Mesendoderm (in vitro differentiated cells): ENCODE data around the gene HDAC8.

Source experiments
- DNase-seq: peaks from one replicate; pipeline ENCODE4 v3.0.0; 2013
- H2AK5ac ChIP-seq: 2 replicates; pipeline ENCODE4 v1.6.1; 2013; ENCODE audit warnings: low read length, inconsistent platforms
- H2BK120ac ChIP-seq: 2 replicates; pipeline ENCODE4 v1.6.1; 2013; ENCODE audit warnings: low read depth, mild to moderate bottlenecking, low read length, moderate library complexity, mixed read lengths
- H2BK15ac ChIP-seq: replicated peaks from 2 replicates; pipeline ENCODE4 v1.6.1; 2013; ENCODE audit warnings: low read depth, mild to moderate bottlenecking, moderate library complexity
- H2BK5ac ChIP-seq: 2 replicates; pipeline ENCODE4 v1.6.1; 2013; ENCODE audit warnings: low read length, inconsistent platforms
- H3K18ac ChIP-seq: 2 replicates; pipeline ENCODE4 v1.6.1; 2013; ENCODE audit warnings: mild to moderate bottlenecking, low read length, mixed read lengths
- H3K23ac ChIP-seq: one replicate; pipeline ENCODE4 v1.6.1; 2013; ENCODE audit warnings: low read length
- H3K27ac ChIP-seq: 2 replicates; pipeline ENCODE4 v1.5.1; 2013; ENCODE audit warnings: low read depth, mild to moderate bottlenecking, inconsistent platforms, low read length, moderate library complexity
- H3K27me3 ChIP-seq: 2 replicates; pipeline ENCODE4 v1.6.1; 2013; ENCODE audit warnings: low read length, control low read depth, mild to moderate bottlenecking, inconsistent platforms; ENCODE audit not compliant: insufficient read depth, poor library complexity
- H3K36me3 ChIP-seq: 2 replicates; pipeline ENCODE4 v1.6.1; 2013; ENCODE audit warnings: low read length, inconsistent platforms; ENCODE audit not compliant: control insufficient read depth, insufficient read depth
- H3K4ac ChIP-seq: one replicate; pipeline ENCODE4 v1.6.1; 2013; ENCODE audit warnings: low read depth, mild to moderate bottlenecking, low read length, moderate library complexity
- H3K4me1 ChIP-seq: 2 replicates; pipeline ENCODE4 v1.6.1; 2013; ENCODE audit warnings: low read depth, low read length, inconsistent platforms; ENCODE audit not compliant: control insufficient read depth
- H3K4me2 ChIP-seq: 2 replicates; pipeline ENCODE4 v1.6.1; 2013; ENCODE audit warnings: low read length
- H3K4me3 ChIP-seq: 2 replicates; pipeline ENCODE4 v1.5.1; 2013; ENCODE audit warnings: mild to moderate bottlenecking, low read length
- H3K56ac ChIP-seq: one replicate; pipeline ENCODE4 v1.6.1; 2013; ENCODE audit warnings: low read length
- H3K79me1 ChIP-seq: 2 replicates; pipeline ENCODE4 v1.6.1; 2013; ENCODE audit warnings: low read length, inconsistent platforms
- H3K79me2 ChIP-seq: 2 replicates; pipeline ENCODE4 v1.6.1; 2013; ENCODE audit warnings: mild to moderate bottlenecking, low read length; ENCODE audit not compliant: control insufficient read depth, insufficient read depth
- H3K9ac ChIP-seq: 2 replicates; pipeline ENCODE4 v1.6.1; 2013; ENCODE audit warnings: low read length, inconsistent platforms
- H4K5ac ChIP-seq: one replicate; pipeline ENCODE4 v1.6.1; 2013; ENCODE audit warnings: low read length
- H4K8ac ChIP-seq: one replicate; pipeline ENCODE4 v1.6.1; 2013; ENCODE audit warnings: low read depth, mild to moderate bottlenecking, control low read depth, low read length, moderate library complexity
- WGBS: extraction: QIAGEN DNeasy Blood & Tissue Kit; methylation state at CpG from one replicate; pipeline ENCODE4 v1.1.7; 2013; ENCODE audit warnings: low lambda C conversion rate, missing lambda C conversion rate; ENCODE audit not compliant: insufficient coverage; ENCODE audit errors: extremely low coverage; 5-methylcytosine and 5-hydroxymethylcytosine counted together

Gene HDAC8

DNA sequence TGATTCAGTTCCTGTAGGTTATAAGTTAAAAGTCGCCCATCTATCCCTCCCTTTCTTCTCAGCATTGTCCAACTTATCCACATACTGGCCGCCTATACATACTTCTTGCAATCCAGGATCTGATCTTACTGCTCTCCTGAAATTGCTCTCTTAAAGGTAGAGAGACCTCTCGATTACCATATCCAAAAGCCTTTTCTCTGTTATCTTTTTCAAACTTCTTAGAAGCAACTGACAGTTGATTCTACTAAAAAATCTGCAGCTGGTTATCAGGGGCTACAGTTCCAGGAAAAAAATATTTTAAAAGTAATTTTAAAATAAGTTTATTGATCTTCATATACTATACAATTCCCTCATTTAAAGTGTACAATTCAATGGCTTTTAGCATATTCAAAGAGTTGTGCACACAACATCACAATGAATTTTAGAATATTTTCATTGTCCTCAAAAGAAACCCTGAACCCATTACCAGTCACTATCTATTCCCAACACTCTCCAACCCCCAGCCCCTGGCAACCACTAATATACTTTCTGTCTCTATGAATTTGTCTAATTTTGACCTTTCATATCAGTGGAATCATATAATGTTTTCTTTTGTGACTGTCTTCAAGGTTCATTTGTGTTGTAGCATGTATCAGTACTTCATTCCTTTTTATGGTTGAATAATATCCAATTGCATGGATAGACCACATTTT is 102.0 kb downstream of the HDAC8 start:
- Histone ChIP-seq H2AK5ac (no peak overlapping the region), H4K5ac (no peak overlapping the region), H3K18ac (no peak overlapping the region), H3K4me3 (no peak overlapping the region), H3K56ac (no peak overlapping the region), H3K79me2 (no peaks in the 10 kb centered on the region), H3K4me2 (no peak overlapping the region), H3K9ac (no peak overlapping the region), H2BK15ac (no peak overlapping the region), H2BK5ac (no peak overlapping the region), H2BK120ac (no peak overlapping the region), H3K4me1 (no peaks in the 10 kb centered on the region), H3K4ac (no peak overlapping the region), H3K36me3 (no peaks in the 10 kb centered on the region), H3K23ac (no peak overlapping the region), H3K79me1 (no peaks in the 10 kb centered on the region), H4K8ac (no peak overlapping the region), H3K27ac (no peak overlapping the region), H3K27me3 (no peaks in the 10 kb centered on the region)
- no CpG with 5 or more reads among the region's 3 CpGs for WGBS
- DNase-seq, result no peak

DNA sequence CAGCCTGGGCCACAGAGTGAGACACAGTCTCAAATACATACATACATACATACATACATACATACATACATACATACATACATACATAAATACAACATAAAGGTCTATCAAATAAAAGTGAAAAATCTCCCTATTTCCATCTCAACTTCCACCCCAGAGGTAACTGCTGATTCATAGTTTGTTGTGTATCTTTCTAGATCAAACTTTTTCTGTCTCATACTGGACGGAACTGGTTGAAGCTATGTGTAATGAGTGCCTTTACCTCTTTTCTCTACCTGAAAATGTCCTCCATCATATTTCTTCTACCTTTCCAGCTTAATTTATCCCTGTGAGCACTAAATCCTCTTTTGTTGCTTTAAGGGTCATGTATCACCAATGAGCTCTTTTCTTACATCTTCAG is 102.5 kb downstream of the HDAC8 start:
- H2BK5ac ChIP-seq, result no peak overlapping the region
- no peaks in the 10 kb centered on the region for H3K4me1 ChIP-seq
- H2AK5ac ChIP-seq, result no peak overlapping the region
- no peak for DNase-seq
- no peak overlapping the region for H3K18ac ChIP-seq
- H3K9ac ChIP-seq, result no peak overlapping the region
- no peaks in the 10 kb centered on the region for H3K36me3 ChIP-seq
- H2BK120ac ChIP-seq, result no peak overlapping the region
- no CpG with 5 or more reads among the region's 1 CpG for WGBS
- H3K23ac ChIP-seq, result no peak overlapping the region
- H3K79me2 ChIP-seq, result no peaks in the 10 kb centered on the region
- H3K4me3 ChIP-seq, result no peak overlapping the region
- no peaks in the 10 kb centered on the region for H3K79me1 ChIP-seq
- H4K5ac ChIP-seq, result no peak overlapping the region
- H3K4ac ChIP-seq, result no peak overlapping the region
- H4K8ac ChIP-seq, result no peak overlapping the region
- no peak overlapping the region for H2BK15ac ChIP-seq
- H3K56ac ChIP-seq, result no peak overlapping the region
- no peak overlapping the region for H3K27ac ChIP-seq
- no peaks in the 10 kb centered on the region for H3K27me3 ChIP-seq
- no peak overlapping the region for H3K4me2 ChIP-seq

DNA sequence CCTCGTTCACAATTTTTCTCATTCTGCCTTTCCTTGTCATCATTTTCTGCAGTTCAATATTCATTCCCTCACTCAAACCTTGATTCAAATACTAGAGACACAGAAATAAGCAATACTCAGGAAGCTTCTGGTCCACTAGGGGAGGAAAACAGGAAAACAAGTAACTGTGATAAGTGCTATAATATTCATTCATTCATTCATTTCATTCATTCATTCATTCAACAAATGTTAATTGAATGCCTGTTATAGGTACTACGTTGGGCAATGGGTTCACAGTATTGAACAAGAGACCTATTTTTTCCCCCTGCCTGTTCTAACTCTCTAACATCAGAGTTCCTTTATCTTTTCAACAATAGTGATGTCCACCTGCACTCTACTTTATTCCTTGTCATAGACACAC is 104.0 kb downstream of the HDAC8 start:
- Histone ChIP-seq H3K23ac (no peak overlapping the region), H4K8ac (no peak overlapping the region), H3K27me3 (no peaks in the 10 kb centered on the region), H3K4me1 (no peaks in the 10 kb centered on the region), H3K56ac (no peak overlapping the region), H2AK5ac (no peak overlapping the region), H2BK15ac (no peak overlapping the region), H3K36me3 (no peaks in the 10 kb centered on the region), H2BK5ac (no peak overlapping the region), H3K79me2 (no peaks in the 10 kb centered on the region), H3K4me2 (no peak overlapping the region), H4K5ac (no peak overlapping the region), H3K27ac (no peak overlapping the region), H2BK120ac (no peak overlapping the region), H3K4ac (no peak overlapping the region), H3K9ac (no peak overlapping the region), H3K79me1 (no peaks in the 10 kb centered on the region), H3K4me3 (no peak overlapping the region), H3K18ac (no peak overlapping the region)
- no peak for DNase-seq
- WGBS, result no CpG with 5 or more reads among the region's 2 CpGs

DNA sequence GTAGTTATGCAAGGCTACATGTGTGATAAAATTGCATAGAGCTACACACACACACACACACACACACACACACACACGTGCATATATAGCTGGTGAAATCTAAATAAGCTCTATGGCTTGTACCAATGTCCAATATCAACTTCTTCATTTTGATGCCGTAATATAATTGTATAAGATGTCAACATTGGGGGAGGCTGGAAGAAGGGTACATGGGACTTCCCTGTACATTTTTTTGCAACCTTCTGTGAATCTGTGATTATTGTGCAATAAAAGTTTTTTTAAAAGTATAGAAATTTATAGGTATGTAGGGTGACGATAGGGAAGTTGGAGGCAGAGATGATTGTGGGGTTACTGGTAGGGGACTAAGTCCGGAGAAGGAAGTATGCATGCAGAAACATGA is 105.5 kb downstream of the HDAC8 start:
- 100% methylated on average over 1 of the region's 4 CpGs for WGBS
- H3K4ac ChIP-seq, result no peak overlapping the region
- no peak overlapping the region for H3K4me3 ChIP-seq
- no peak overlapping the region for H3K56ac ChIP-seq
- no peaks in the 10 kb centered on the region for H3K4me1 ChIP-seq
- DNase-seq, result no peak
- no peak overlapping the region for H3K18ac ChIP-seq
- no peak overlapping the region for H3K9ac ChIP-seq
- H4K5ac ChIP-seq, result no peak overlapping the region
- H2BK15ac ChIP-seq, result no peak overlapping the region
- no peak overlapping the region for H3K4me2 ChIP-seq
- no peaks in the 10 kb centered on the region for H3K36me3 ChIP-seq
- no peak overlapping the region for H3K27ac ChIP-seq
- no peaks in the 10 kb centered on the region for H3K27me3 ChIP-seq
- no peak overlapping the region for H2BK5ac ChIP-seq
- H3K79me1 ChIP-seq, result no peaks in the 10 kb centered on the region
- H3K79me2 ChIP-seq, result no peaks in the 10 kb centered on the region
- no peak overlapping the region for H3K23ac ChIP-seq
- H2AK5ac ChIP-seq, result no peak overlapping the region
- no peak overlapping the region for H2BK120ac ChIP-seq
- H4K8ac ChIP-seq, result no peak overlapping the region

DNA sequence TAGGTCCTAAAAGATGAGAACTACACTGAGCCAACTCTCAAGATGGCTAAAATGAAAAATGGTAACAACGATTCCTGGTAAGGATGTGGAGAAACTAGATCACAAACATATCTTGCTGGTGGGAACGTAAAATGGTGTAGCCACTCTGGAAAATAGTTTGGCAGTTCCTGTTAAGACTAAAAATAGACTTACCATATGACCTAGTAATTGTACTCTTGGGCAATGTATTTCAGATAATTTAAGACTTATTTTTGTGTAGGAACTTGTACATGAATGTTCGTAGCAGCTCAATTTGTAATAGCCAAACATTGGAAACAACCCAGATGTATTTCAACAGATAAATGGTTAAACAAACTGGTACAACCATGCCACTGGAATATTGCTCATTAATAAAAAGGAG is 106.2 kb downstream of the HDAC8 start:
- no peak overlapping the region for H3K4me3 ChIP-seq
- no CpG with 5 or more reads among the region's 3 CpGs for WGBS
- H2BK120ac ChIP-seq, result no peak overlapping the region
- no peak overlapping the region for H3K27ac ChIP-seq
- no peak overlapping the region for H3K4me2 ChIP-seq
- H3K79me2 ChIP-seq, result no peaks in the 10 kb centered on the region
- no peak overlapping the region for H4K5ac ChIP-seq
- DNase-seq, result no peak
- H3K79me1 ChIP-seq, result no peaks in the 10 kb centered on the region
- no peak overlapping the region for H3K4ac ChIP-seq
- H2AK5ac ChIP-seq, result no peak overlapping the region
- no peak overlapping the region for H2BK15ac ChIP-seq
- no peaks in the 10 kb centered on the region for H3K4me1 ChIP-seq
- H2BK5ac ChIP-seq, result no peak overlapping the region
- no peak overlapping the region for H3K23ac ChIP-seq
- H3K36me3 ChIP-seq, result no peaks in the 10 kb centered on the region
- H3K56ac ChIP-seq, result no peak overlapping the region
- no peak overlapping the region for H4K8ac ChIP-seq
- H3K27me3 ChIP-seq, result no peaks in the 10 kb centered on the region
- no peak overlapping the region for H3K18ac ChIP-seq
- H3K9ac ChIP-seq, result no peak overlapping the region

DNA sequence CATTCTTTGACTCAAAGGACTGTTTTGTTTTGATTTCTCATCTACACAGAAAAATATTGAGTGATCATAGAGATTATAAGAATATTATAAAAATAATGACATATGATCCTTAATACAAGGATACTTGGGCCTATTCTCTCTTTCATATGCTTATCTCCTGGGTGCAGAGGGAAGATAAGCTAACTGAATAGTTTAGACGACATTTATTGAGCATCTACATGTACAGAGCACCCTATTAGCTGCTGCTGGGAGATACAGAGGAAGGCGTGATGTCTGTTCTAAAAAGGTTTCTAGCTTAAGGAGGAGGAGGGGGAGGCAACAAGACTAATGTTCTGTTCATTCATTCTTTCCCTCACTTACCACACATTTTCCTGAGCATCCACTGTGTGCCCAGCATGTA is 106.8 kb downstream of the HDAC8 start:
- no CpG with 5 or more reads among the region's 2 CpGs for WGBS
- Histone ChIP-seq H3K27ac (no peak overlapping the region), H3K4me1 (no peaks in the 10 kb centered on the region), H2AK5ac (no peak overlapping the region), H3K56ac (no peak overlapping the region), H2BK5ac (no peak overlapping the region), H3K4me2 (no peak overlapping the region), H4K5ac (no peak overlapping the region), H3K36me3 (no peaks in the 10 kb centered on the region), H2BK15ac (no peak overlapping the region), H2BK120ac (no peak overlapping the region), H3K9ac (no peak overlapping the region), H3K4ac (no peak overlapping the region), H3K79me1 (no peaks in the 10 kb centered on the region), H3K18ac (no peak overlapping the region), H3K27me3 (no peaks in the 10 kb centered on the region), H3K79me2 (no peaks in the 10 kb centered on the region), H3K4me3 (no peak overlapping the region), H3K23ac (no peak overlapping the region), H4K8ac (no peak overlapping the region)
- DNase-seq, result no peak
